Superior temporal gyrus (tissue), 1 donor: Measurements from ENCODE around the gene RPL15.
A peak's percentile ranks its signal among the peaks of the same experiment; 100 is the strongest.
"Not testable (repeated sequence)": the region's sequence is repeated elsewhere in the genome, so short reads cannot be mapped to it uniquely, and the experiment has no call there.

ENCODE experiments used
- DNase-seq: peaks from one replicate; pipeline ENCODE4 v3.0.0-alpha.2; 2016; ENCODE audit errors: extremely low spot score

RPL15 gene

DNA sequence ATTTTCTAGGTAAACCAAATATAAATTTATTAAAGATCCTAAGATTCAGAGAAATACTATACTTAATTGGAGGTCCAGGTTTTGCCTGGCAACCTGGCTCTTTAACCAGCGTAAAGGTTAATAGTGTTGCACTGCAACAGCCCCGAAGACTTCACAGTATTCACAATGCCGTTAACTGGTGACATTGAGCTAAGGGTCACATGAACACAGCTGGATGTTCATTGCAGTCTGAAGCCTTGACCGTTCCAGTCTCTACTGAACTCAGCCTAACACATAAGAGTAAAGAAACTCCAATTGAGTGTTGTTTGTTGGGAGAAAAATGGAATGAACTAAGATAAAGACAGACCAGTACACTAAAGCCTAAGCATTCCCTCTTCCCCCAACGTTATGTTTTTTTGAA is 27.0 kb upstream of the RPL15 start:
- no peak for DNase-seq

DNA sequence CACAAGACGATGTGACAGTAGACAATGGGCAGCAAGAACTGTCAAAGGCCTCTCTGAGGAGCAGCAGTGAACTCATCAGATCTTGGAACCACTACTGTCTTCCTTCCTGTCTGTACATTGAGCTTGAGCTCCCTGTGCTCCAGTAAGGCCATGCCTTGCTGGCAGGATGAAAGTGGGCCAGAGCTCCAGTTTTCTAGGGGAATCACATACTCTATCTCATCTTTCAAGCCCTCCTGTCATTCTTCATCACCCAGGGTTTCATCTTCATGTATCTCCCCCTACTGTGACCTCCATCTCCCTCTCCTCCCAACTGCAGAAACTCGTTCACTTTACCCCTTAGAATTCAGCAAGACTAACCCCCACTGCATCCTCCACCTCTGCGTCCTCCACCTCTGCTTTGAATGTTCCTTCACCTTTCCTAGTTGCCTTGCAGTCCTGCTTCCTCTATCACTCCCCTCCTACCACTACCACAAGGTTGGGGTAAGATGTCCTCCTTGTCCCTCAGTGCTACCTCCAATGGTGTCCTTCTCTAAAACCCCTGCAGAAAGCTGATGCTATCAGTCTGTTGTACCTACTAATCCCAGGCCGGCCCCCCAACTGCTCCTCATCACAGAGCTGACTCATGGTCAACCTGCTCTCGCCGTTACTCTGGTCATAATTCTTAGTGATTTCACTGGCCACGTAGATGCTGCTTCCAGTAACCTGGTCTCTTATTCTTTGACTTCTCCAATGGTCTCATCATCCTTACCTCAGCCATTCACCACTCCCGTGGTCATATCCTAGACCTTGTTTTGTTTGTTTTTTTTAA is 22.5 kb upstream of the RPL15 start:
- DNase-seq = no peak

DNA sequence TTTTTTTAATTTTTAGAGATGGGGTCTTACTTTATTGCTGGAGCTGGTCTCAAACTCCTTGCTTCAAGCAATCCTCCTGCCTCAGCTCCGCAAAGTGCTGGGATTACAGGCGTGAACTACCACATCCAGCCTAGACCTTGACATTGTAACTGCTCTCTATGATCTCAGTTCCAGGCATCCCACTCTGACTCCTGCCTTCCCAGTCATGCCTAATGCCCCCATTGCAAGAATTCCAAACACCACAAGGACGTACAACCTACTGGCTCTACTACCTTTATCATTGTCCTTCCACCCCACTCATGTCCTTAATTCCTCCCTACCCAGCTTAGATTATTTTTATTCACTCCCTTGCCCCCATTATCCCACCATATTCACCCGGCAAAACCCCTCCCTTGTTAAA is 21.8 kb upstream of the RPL15 start:
- DNase-seq = no peak

DNA sequence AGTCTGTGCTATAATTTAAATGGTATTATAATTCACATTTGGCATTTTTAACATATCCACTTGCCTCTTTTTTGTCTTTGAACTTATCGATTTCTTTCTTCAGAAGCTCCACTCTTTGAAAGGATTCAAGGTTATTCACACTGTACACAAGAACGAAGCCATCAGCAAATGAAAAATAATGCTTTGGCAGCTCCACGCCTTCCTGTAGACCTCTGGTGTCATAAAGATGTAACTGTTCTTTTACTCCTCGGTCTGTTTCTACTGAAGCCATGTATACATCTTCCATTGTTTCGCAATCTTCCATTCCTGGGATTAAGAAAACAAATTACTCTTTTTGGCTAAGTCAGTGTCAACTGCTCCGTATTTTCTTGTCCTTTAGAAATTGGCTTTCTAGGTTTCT is 16.2 kb upstream of the RPL15 start:
- no peak for DNase-seq

DNA sequence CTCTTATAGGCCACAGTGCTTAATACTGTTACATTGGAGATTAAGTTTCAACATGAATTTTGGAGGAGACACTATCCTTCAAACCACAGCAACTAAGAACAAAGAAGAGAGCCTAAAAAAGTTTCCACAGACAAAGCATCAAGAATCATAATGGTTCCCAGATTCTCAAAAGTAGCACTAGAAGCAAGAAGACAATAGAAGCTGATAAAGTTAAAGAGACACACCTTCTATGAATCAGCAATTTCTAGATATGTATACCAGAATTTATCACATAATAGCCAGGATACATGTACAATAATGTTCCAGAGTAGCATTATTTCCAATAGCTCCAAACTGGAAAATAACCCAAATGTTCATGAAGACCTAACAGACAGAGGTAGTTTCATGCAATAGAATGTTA is 12.4 kb upstream of the RPL15 start:
- DNase-seq = no peak

DNA sequence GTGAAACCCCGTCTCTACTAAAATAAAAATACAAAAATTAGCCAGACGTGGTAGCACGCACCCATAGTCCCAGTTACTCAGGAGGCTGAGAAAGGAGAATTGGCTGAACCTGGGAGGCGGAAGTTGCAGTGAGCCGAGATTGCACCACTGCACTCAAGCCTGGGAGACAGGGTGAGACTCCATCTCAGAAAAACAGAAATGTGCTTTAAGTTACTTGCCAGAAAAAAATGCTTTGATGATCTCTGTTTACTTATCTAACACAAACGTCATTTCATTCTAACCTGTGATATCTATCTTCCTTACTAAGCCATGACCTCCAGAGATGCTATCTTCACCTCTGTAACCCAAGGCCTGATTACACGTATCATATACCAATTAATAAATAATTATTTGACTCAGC is 7.6 kb upstream of the RPL15 start:
- DNase-seq = no peak

DNA sequence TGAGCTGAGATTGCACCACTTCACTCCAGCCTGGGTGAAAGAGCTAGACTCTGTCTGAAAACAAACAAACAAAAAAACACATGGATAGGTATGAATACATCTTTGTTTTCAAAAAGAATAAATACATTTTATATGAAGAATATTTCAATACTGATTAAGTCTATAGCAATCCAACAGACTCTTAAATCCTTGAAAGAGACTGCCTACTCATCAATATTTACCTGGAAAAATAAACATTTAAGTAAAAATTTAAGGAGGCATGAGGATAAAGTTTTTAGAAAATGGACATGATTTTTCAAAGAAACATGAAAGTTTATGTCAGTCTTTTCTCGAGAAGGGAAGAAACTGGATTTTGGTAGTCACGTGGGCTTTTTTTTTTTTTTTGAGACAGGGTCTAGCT is 5.5 kb upstream of the RPL15 start:
- DNase-seq = no peak

DNA sequence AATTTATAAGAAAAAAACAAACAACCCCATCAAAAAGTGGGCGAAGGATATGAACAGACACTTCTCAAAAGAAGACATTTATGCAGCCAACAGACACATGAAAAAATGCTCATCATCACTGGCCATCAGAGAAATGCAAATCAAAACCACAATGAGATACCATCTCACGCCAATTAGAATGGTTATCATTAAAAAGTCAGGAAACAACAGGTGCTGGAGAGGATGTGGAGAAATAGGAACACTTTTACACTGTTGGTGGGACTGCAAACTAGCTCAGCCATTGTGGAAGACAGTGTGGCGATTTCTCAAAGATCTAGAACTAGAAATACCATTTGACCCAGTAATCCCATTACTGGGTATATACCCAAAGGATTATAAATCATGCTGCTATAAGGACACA is 4.6 kb upstream of the RPL15 start:
- not testable (repeated sequence) for DNase-seq

DNA sequence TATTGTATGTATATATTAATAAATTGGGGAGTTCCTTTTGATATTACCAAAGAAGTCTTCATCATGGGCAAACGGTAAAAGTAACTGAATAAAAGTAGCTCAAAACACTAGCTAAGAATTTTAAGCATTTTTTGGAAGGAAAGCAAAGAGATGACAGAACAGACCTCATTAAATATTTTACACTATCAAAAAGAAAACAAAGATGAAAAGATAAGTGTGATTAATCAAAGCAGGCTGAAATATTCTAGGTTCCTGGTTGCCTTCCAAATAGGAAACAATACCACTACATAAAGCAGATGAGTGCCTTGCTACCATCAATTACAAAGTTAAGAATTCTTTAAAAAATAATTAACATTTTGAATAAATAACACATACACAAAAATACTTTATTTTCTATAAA is 3.8 kb upstream of the RPL15 start:
- DNase-seq = no peak

DNA sequence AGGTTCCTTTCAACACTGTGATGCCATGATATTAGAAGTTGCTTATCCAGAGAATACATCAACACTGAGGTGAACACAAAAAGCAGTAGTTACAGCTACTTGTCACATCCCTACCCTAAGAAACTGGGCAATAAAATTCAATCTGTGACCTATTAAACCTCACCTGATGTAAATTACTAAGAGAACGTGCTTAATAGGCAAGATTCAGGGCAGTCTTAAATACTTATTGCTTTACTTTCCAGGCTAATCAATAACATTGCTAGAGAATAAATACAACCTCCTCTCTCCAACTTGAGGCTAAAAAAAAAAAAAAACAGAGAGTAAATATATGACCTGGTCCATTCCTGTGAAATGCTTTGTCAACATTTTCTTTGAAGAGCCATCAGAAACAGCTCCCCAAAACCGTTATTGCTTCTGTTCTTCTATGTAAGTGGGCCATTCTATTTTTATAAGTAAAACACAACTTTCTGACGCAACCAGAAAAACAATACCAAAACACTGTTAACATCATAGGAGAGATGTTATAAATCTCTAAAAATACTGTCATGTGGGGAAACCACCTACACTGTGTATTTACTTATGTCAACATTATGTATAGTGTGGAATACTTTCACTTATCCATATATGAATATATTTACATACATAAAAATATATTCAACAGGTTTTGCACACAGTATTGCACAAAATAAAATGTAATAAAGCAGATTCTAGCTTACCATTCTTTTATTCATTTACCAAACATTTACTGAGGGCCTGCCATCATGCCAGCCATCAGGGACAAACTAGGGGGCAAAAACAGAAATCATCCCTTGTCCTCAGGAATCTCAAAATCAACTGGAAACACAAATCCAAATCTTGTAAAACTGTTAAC is 2.8 kb upstream of the RPL15 start:
- DNase-seq = no peak

DNA sequence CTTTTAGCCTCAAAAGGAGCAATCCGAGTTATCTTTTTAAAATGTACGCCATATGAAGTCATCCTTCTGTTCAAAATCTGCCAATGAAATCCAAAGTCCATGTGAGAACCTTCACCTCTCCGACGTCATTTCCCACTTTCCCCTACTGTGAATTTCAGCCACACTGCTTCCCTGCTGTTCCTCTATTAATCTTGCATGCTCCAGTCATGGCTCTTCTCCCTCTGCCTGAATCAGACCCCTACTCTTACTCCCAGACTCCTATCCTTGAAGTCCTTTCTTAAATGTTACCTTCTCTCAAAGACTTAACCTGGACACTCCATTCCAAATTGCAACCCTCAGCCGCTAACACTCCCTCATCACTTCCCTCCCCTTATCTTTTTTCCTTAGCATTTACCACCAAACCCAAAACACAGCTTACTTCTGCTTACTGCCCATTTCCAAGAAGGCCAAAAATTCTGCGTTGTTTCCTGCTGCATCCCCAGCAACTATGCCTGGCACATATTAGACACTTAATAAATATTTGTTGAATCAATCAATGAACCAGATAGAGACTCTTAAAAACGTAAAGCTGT is 1.3 kb upstream of the RPL15 start:
- peak; percentile 65 for DNase-seq

DNA sequence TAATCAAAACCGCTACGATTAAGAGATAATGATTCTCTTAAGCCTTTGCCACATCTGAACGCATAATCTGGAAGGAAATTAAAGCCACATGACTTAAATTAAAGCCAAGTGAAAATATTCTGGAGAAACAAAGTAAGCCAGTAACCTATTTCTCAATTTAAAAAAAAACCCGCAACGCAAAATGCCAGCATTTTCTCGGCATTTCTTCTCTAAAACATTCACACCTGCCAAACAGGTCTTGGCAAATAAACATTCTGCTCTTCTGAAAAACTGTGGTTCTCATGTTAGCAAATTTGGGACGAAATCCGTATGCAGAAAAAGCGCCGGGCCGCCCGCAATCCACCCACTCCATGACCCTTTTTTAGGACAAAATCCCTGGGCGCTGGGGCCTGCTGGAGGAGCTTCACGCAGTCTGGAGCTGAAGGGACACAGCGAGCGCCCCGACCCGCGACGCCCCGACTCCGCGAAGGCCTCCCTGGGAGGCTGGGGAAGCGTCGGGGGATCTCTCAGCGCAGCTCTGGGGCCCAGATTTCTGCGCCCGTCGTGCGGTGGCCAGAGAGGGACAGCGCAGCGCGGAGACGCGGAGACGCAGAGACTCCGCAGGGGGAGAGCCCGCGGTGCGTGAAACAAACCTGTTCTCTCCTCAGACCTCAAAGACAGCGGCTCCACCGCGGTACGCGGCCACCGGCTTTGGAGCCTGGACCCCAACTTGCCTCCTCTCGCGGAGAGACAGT is 613 bp upstream of the RPL15 start:
- DNase-seq = peak; percentile 55

DNA sequence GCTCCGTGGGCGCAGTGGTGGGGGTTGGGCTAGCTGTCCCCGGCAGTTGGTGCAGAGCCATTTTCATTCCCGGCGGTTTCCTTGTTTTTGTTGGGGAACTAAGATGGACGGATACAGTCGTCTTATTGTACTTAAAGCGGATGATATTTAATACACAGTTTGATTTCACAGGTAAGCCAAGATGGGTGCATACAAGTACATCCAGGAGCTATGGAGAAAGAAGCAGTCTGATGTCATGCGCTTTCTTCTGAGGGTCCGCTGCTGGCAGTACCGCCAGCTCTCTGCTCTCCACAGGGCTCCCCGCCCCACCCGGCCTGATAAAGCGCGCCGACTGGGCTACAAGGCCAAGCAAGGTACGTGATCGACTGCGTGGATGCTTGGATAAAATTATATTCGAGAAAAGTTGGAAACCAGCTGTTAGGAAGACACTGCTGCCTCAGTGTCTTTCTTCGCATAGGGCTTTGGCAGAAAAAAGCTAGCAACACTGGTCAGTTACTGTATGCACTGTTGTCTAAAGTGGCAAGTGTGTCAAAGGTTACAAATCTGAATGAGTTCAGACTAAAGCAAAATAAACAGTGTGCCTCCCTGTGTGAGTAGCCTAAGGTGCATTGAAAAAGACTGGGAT is 859 bp downstream of the RPL15 start:
- peak; percentile 61 for DNase-seq

DNA sequence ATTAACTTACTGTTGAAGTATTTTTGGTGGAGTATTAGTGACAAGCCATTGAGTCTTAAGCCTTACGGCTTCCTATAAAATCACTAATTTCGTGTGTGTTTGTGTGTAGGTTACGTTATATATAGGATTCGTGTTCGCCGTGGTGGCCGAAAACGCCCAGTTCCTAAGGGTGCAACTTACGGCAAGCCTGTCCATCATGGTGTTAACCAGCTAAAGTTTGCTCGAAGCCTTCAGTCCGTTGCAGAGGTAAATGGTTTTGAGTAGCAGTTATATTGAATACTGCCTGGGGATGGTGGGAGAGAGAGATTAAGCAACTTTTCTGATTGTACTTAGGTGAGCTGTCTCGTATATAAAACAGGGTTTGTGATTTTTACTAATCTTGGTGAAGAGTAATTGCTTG is 1.4 kb downstream of the RPL15 start:
- not testable (repeated sequence) for DNase-seq

DNA sequence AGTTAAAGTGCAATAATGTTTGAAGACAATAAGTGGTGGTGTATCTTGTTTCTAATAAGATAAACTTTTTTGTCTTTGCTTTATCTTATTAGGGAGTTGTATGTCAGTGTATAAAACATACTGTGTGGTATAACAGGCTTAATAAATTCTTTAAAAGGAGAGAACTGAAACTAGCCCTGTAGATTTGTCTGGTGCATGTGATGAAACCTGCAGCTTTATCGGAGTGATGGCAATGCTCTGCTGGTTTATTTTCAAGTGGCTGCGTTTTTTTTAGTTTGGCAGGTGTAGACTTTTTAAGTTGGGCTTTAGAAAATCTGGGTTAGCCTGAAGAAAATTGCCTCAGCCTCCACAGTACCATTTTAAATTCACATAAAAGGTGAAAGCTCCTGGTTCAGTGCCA is 2.7 kb downstream of the RPL15 start:
- no peak for DNase-seq

DNA sequence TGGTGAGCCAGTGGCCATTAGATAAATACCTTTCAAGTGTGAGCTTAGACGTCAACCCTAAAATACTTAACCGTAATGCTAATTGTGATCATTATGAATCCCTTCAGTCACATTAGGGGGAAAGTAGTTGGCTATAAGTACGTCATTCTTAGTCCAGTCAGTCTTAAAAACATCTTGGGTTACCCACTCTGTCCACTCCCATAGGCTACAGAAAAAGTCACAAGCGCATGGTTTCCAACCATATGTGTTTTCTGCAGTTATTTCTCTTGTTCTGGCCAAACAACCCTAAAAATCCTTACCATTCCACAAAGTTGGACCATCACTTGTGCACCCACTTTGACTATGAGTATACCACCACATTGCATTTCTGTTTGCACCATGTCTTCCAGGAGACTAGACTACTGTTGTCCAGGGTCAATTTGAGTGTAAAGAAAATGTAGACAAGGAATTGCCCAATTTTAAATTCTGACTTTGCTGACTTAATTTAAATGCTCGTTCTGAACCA is 3.3 kb downstream of the RPL15 start:
- DNase-seq = no peak

DNA sequence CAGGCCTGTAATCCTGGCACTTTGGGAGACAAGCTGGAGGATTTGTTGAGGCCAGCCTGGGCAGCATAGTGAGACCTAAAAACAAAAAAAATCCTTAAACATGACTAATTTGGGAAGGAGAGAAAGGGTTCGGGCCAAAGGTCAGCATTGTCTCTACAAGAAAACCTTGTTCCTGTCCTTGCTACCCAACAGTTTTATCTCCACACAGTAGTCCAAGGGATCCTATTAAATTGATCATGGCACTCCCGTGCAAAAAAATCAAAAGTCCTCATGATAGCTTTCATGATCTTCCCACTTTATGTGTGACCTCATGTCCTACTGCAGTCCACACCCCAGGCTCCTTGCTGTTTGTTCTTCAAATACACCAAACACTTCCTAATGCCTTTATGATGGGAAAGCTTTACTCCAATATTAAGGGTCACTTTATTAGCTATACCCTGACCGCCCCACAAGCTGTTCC is 4.2 kb downstream of the RPL15 start:
- DNase-seq = no peak

DNA sequence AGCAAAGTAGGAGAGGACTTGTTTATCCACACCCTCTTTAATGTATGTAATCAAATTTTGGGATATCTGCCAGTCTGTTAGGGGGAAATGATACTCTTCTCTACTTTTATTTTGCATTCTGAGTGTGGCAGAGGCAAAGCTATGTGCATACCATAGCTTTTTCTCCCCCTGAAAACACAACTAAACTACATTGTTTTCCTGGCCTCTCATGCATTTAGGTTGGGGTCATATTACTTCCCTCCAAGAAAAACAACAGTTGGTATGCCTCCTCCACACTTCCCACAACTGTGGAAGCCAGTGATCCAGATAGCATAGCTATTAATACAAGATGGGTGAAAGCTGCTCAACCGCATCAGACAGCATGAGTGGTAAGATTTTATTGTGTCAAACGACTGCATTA is 6.9 kb downstream of the RPL15 start:
- DNase-seq = no peak

DNA sequence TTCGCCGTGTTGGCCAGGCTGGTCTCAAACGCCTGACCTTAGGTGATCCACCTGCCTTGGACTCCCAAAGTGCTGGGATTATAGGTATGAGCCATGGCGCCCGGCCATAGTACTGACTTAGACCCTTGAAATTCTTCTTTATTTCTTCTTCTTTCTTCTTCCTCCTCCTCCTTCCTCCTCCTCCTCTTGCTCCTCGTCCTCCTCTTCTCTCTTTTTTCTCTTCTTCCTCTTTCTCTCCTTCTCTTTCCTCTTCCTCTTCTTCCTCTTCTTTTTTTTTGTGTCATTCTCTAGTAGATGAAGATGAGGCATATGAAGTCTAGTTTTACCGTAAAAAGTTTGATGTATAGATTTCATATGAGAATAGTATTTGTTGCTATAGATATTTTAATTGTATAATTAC is 9.3 kb downstream of the RPL15 start:
- DNase-seq = no peak

DNA sequence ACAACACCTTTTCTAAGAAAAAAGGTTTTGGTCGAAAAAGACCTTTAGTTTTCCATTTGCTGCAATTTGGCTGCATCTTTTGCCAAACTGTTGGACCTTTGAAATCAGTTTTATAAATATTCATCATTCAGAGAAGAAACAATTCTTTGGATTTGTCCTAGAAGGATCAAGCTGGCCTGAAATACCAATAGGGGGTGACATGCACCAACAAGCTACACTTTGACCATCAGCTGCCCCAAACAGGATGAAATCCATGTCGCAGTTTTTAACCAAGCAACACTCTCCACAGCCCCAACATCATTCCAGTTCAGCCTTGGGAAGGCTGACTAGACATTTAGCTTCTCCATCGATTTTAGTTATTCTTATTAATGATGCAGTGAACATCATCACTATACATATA is 9.8 kb downstream of the RPL15 start:
- DNase-seq = peak; percentile 67

DNA sequence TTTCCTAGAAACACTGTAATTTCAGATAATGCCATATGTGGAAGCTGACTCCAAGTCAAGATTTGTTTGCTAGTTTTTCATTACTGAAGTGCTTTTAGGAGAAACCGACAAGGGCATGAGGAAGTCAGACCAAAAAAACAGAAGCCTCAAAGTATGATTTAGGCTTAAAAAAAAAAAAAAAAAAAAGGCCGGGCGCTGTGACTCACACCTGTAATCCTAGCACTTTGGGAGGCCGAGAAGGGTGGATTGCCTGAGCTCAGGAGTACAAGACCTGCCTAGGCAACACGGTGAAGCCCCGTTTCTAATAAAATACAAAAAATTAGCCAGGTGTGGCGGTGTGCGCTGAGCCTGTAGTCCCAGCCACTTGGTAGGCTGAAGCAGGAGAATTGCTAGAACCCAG is 11.6 kb downstream of the RPL15 start:
- no peak for DNase-seq
